ENCODE results near the gene RNU1-2. TPM values are rescaled to one million over a fixed set of nuclear protein-coding genes. Genes with fewer than 3 reads are reported as not detected.
"Not testable (repeated sequence)": the region's sequence is repeated elsewhere in the genome, so short reads cannot be mapped to it uniquely, and the experiment has no call there.

Gene RNU1-2
- total RNA-seq, 1 experiment from 2014 or later: 2,051 TPM

DNA sequence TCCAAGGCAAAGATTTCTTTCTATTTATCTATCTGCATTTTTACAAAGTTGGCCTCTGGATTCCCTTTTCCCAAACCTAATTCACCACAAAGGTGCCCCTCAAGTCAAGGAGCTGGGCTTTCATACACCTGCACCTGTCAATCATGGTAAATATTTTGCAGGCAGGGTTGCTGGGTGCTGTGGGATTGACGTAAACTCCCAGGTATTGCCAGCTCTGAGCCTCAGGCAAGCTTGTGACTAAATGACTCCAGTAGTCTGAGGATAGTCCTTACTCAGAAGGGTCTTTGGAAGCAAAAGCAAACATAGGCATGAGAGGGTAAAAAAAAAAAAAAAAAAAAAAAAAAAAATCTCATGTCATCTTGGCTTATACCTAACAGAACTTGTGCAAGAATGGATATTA, 14.0 kb upstream of the RNU1-2 start:
- H3K14ac ChIP-seq (ENCODE audit: insufficient read depth, low read length); H3K4ac ChIP-seq (ENCODE audit: low read depth, low read length); DNase-seq; H4K8ac ChIP-seq (replicated peaks; ENCODE audit: insufficient read length, low read depth, low read length); H2BK120ac ChIP-seq (ENCODE audit: low read depth, low read length, poor library complexity, severe bottlenecking); H3K27me3 ChIP-seq (ENCODE audit: insufficient read depth, low read length); H3K23me2 ChIP-seq (ENCODE audit: insufficient read length, low read depth, low read length, poor library complexity, severe bottlenecking); H3K9me3 Mint-ChIP-seq; H3K79me1 ChIP-seq (ENCODE audit: insufficient read depth, low read depth, low read length, poor library complexity, severe bottlenecking); H3K23ac ChIP-seq (ENCODE audit: insufficient read length, low read depth, low read length); H2BK20ac ChIP-seq (ENCODE audit: low read depth, low read length, poor library complexity, severe bottlenecking); H4K91ac ChIP-seq (ENCODE audit: insufficient read length, low read depth, low read length); H3K4me2 ChIP-seq (ENCODE audit: insufficient read depth, insufficient read length, low read length); H3K27ac ChIP-seq (ENCODE audit: insufficient read length, low read depth, low read length); H2AK5ac ChIP-seq (ENCODE audit: insufficient read length, low read length); H3K9me3 ChIP-seq (ENCODE audit: control insufficient read depth, low read depth, low read length); H3T11ph ChIP-seq (ENCODE audit: low read length); H4K5ac ChIP-seq (ENCODE audit: insufficient read length, low read depth, low read length); H3K18ac ChIP-seq (ENCODE audit: insufficient read length, low read depth, low read length); H3K4me3 Mint-ChIP-seq; H3K36me3 Mint-ChIP-seq (ENCODE audit: insufficient read depth in 1 of 3, low read depth in 3 of 3); H3K79me2 ChIP-seq (ENCODE audit: insufficient read depth, low read length); H3K9ac ChIP-seq (ENCODE audit: extremely low read depth, insufficient read length, low read length); H3K27ac Mint-ChIP-seq; H4K20me1 ChIP-seq (ENCODE audit: control insufficient read depth, insufficient read depth, insufficient read length); H2AFZ ChIP-seq (ENCODE audit: low read length); H2BK5ac ChIP-seq (ENCODE audit: insufficient read length, low read length); H2BK15ac ChIP-seq (ENCODE audit: low read depth, low read length); H2BK12ac ChIP-seq (ENCODE audit: insufficient read length, low read depth, low read length); H3K4me1 ChIP-seq (ENCODE audit: insufficient read depth, low read length); H3K56ac ChIP-seq (ENCODE audit: insufficient read length, low read depth, low read length); H3K4me1 Mint-ChIP-seq: not testable (repeated sequence)
- no CpG with 5 or more reads among the region's 1 CpG for WGBS (ENCODE audit: extremely low coverage, insufficient read length, low lambda C conversion rate)
- H3K27me3 Mint-ChIP-seq (ENCODE audit: low read depth): peaks cover 21% of the 10 kb centered on the region
